IMR-90 (cell line): ENCODE measurements around the gene BANP.

Source experiments
- CHD1 ChIP-seq: IDR thresholded peaks from 2 replicates; pipeline ENCODE4 v1.6.1; 2012; ENCODE audit warnings: low read depth, low read length, improper control_type of control experiment
- POLR2A ChIP-seq: IDR thresholded peaks from 2 replicates; pipeline ENCODE4 v1.6.1; 2012; ENCODE audit warnings: mild to moderate bottlenecking, low read depth, low read length
- RCOR1 ChIP-seq: IDR thresholded peaks from 2 replicates; pipeline ENCODE4 v1.6.1; 2012; ENCODE audit warnings: mild to moderate bottlenecking, low read length, improper control_type of control experiment; ENCODE audit not compliant: insufficient replicate concordance
- TF ChIP-seq, protein P1 (sequence below): conservative IDR thresholded peaks from 2 replicates; pipeline ENCODE4 v1.5.1; 2012; ENCODE audit warnings: mild to moderate bottlenecking, low read depth, low read length, improper control_type of control experiment

DNA sequence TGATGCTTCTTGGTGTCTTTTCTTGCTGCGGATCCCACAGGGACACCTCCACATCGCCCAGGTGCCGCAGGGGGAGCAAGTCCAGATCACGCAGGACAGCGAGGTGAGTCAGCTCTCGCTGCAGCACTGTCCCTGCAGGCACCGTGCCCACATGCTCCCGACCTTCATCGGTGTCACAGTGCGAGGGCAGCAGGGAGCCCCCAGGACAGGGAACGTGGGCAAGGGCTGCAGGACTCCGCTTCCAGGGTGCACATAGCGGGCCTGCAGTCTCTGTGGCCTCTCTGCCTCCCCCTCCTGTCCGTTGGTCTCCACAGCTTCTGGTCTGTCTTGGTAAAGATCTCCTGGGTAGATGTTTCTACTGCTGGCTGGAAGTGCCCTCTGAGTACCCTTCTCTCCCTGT is 84.1 kb downstream of the BANP start:
- TF ChIP-seq, protein P1, sequence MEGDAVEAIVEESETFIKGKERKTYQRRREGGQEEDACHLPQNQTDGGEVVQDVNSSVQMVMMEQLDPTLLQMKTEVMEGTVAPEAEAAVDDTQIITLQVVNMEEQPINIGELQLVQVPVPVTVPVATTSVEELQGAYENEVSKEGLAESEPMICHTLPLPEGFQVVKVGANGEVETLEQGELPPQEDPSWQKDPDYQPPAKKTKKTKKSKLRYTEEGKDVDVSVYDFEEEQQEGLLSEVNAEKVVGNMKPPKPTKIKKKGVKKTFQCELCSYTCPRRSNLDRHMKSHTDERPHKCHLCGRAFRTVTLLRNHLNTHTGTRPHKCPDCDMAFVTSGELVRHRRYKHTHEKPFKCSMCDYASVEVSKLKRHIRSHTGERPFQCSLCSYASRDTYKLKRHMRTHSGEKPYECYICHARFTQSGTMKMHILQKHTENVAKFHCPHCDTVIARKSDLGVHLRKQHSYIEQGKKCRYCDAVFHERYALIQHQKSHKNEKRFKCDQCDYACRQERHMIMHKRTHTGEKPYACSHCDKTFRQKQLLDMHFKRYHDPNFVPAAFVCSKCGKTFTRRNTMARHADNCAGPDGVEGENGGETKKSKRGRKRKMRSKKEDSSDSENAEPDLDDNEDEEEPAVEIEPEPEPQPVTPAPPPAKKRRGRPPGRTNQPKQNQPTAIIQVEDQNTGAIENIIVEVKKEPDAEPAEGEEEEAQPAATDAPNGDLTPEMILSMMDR, result no peak
- no peak for TF ChIP-seq CHD1
- no peak for TF ChIP-seq POLR2A
- TF ChIP-seq RCOR1, result no peak
